Fibroblast of skin of left quadriceps (primary cell): ENCODE measurements around the gene PIK3R3.

ENCODE experiments used
- DNase-seq, 2 experiments: peaks; one replicate each; pipeline ENCODE4 v3.0.0-alpha.2; 2013; ENCODE audit warnings: low read depth in 2 of 2

PIK3R3 gene

GRCh38 chr1:46026531-46026930 lies 105.9 kb downstream of the PIK3R3 start:
- no peak for DNase-seq

DNA sequence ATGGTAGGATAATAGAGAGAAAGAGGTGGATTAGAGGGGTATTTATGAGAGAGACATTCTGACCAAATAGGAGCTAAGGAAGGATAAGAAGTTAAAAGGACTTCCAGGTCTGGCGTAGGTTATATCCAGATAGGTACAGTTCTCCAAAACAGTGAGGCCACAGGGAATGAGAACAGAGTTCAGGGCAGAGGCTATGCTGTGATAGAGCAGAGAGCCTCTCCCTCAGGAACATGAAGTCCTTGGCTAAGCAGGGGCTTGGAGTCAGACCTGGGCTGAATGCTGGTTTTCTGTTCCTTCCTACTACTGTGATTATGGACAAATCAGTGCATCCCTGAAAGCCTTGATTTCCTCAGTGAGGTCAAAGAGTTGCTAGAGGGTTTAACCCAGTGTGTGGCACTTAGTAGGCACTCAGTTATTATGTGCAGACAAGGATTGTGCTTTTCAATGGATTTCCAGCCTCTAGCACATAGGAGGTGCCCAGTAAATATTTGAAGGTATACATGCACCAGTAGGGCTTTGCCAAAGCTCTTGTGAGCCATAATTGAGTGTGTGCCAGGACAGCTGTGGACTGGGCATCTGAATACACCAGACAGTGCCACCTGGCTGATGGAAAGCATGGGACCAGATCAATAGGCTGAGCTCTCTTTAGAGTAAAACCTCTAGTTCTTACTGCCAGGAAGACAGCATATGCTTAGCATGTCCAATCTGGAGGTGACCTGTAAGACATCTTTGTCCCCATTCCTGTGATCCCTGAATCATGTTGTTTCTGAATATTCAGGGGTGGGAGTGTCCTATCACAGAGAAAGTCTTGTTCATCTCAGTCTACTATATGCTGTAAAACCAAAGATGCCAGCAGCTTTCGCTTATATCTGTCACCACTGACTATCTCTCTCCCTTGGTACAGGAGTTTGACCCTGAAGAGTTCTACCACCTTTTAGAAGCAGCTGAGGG lies 111.1 kb downstream of the PIK3R3 start:
- DNase-seq, result no peak

- DNase-seq, result no peak
These were observed 112.4 kb downstream of the PIK3R3 start for GRCh38 chr1:46020010-46020409.

GRCh38 chr1:46019348-46019747 lies 113.1 kb downstream of the PIK3R3 start:
- no peak for DNase-seq

DNA sequence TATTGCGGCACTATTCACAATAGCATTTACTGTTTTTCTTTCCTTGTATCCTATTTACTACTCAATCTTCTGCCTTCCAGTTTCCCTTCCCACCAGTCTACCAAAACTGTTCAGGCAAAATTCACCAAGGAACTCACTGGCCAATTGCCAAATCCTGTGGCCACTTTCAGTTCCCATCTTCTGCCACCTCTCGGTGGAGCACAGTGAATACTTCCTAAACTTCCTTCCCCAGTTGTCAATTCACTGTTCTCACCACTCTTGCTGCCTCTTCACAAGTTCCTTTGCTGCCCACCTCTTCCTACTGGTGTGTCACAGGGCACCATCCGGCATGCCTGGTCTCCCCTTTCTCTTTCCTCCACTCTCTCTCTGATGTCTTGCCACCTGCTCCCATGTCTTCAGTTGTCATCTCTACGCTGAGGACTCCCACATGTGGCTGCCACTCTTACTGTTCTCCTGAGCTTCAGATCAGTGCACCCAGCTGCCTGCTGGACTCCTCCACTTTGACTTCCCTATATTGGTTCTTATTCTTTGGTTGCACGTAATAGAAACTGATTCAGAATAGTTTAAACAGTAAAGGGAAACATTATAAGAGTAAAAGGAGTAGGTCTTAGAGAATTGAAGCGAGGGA lies 114.4 kb downstream of the PIK3R3 start:
- DNase-seq, result no peak

GRCh38 chr1:46013581-46013980 lies 118.8 kb downstream of the PIK3R3 start:
- DNase-seq, result no peak

GRCh38 chr1:46012236-46012635 lies 120.2 kb downstream of the PIK3R3 start:
- DNase-seq, result peak; percentile 30 to 31

DNA sequence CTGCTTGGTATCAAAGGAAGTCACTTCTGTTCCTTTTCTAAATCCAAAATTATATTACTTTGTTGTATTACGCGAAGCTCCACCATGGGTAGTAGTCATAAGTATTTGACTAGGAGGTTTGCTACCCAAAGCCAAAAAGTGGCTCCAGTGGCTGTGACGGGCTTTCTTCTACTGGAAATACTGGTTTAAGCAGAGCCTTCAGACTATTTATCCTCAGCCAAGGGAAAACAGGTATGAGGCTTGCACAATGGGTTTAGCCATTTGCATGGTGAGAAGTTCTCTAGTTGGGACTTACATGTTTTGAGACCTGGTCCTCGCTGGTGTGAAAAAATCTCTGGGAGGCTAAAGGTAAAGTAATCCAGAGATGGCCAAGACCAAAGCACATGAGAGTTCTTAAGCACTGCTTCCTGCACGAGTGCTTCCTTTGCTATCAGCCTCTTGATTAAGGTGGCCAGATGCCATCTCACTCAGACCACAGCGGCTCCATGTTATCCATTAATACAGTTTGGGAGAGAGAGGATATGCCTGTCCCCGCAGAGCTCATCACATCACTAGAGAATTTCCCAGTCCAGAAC lies 121.2 kb downstream of the PIK3R3 start:
- no peak for DNase-seq

DNA sequence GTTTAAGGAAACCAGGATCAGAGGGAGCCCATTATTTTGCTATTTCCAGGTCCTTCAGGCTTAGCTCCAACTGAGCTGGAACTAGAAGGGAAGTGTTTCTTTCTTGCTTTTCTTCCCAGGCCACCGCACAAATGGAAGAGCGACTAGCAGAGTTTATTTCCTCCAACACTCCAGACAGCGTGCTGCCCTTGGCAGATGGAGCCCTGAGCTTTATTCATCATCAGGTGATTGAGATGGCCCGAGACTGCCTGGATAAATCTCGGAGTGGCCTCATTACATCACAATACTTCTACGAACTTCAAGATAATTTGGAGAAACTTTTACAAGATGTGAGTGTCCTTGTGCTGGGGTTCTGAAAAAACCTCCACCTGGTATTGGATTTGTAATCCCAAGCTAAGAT lies 121.8 kb downstream of the PIK3R3 start:
- DNase-seq, result no peak

GRCh38 chr1:46008585-46008984 lies 123.8 kb downstream of the PIK3R3 start:
- no peak for DNase-seq

DNA sequence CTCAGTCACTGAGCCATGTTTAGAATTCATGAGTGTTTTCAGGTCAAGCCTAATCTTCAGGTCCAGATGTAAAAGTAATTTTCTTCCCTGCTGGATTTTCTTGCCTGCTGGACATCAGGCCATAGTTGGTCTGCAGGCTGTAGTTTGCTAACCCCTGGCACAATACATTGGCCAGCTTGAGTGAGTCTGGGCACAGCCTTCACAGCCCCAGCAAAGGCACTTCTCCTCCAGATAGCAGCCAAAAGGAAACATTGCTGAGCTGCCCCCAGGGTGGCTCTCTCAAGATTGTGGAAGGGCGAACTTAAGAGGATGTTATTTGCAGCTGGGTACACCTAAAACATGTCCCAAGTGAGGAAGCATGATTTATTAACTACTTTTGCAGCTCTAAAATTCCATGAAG lies 126.8 kb downstream of the PIK3R3 start:
- DNase-seq, result no peak

DNA sequence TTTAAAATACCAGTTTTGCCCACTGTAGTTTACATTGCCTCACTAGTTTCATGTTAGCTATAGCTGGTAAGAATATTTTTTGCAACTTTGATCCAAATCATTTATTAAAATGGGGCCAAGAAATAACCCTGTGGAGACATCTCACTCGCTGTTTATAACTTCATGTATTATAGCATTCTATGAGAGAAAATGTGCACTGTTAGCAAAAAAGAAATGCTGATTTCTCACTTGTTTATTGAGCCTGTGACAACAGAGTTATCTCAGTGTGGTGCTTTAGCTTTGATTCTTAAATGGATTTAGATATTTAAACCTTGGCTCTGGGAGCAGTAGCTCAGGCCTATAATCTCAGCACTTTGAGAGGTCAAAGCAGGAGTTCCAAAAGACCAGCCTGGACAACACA lies 127.9 kb downstream of the PIK3R3 start:
- no peak for DNase-seq

GRCh38 chr1:46003315-46003714 lies 129.1 kb downstream of the PIK3R3 start:
- no peak for DNase-seq

DNA sequence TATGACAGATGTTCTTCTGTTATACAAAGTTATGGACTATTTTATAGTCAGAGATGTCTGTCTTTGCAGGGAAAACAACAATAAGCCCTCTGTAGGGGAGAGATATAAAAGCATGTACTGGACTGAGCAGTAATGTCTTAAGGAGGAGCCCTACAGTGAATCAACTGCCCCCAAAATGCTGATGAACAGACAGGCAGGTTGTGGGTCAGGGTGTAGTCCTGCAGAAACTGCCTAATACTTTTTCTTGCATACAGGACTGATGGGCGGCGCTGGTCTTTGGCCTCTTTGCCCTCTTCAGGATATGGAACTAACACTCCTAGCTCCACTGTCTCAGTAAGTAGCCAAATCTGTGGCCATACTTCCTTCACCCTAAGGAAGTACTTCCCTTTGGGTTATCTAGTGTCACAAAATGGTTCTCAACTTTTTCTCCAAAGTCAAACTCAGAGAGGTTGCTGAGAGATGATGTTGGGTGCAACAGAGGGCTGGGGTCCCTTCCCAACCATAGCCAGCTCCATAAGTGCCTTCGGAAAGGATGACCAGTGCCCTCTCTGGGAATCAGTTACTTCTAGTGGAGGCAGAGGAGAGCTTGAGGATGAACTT lies 129.8 kb downstream of the PIK3R3 start:
- no peak for DNase-seq

DNA sequence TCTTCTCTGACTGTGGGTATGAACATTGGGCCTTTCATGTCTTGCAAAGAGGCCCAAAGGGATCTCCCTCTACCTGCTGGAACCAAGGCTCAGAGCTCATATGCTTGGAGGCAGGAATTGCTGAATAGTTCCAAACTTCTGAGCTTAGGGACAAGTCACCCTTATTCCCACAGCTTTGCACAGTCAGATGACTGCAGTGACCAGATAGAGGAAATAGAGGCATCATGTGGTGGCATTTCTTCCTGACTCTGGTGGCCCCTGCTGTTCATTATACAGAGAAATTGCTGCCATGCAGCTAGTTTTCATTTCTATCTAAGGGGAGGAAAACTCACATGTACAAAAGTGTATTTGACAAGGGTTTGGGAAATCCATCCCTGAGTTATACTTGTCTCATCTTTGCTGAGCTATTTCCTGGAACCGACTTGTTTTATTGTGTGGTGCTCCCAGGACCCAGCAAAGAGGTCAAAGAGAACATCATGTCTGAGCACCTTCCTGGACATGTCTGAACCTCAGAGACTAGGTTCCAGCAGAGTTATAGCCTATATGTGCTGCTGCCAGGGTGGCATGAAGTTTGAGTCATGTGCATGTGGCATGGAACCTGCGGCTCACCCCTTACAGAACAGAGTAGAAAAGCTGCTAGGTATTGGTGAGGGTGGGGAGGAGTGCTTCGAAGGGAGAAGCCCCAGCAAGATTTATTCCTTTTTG lies 131.2 kb downstream of the PIK3R3 start:
- no peak for DNase-seq

DNA sequence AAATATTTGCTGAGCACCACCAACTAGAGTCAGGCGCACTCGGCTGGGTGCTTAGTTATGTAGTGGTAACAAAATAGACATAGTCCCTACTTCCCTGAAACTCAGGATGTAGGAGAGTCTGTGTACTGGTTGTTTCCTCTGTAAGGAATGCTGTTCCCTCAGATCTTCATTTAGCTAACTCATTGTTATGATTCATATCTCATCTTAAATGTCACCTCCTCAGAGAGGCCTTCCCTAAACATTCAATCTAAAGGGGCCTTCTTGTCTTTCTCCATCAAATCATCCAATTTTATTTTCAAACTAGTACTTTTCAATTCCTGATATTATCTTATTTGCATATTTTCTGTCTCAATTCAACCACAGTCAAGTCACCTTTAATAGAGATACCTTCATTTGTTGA lies 132.9 kb downstream of the PIK3R3 start:
- DNase-seq, result no peak

- no peak for DNase-seq
These were observed 134.3 kb downstream of the PIK3R3 start for GRCh38 chr1:45998020-45998617.

DNA sequence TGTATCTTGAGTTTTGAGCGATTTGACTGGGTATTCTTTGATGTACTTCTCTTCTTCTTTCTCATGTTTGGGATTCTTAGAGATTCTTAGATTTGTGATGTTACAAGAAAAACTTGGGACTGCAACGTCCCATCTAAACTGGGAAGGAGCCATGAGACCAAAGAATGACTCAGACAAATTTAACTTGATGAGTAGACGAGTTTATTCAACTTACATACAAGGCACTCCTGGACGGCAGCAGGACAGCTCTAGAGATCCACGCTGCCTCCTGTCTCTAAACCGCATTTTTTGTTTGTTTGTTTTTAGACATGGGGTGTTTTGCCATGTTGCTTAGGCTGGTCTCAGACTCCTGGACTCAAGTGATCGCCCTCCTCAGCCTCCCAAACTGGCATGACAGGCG lies 137.1 kb downstream of the PIK3R3 start:
- DNase-seq, result no peak

GRCh38 chr1:45994423-45994822 lies 138.0 kb downstream of the PIK3R3 start:
- no peak for DNase-seq
